HEK293T (cell line): ENCODE results near the gene CCDC86.

Source experiments
- CTBP1 ChIP-seq: fragments of 450-650 bp; IDR thresholded peaks from 2 replicates; pipeline ENCODE4 v1.6.1; 2016; ENCODE audit warnings: borderline replicate concordance
- ELF4 ChIP-seq: fragments of 450-650 bp; IDR thresholded peaks from 2 replicates; pipeline ENCODE4 v1.6.1; 2017; ENCODE audit warnings: antibody characterized with exemption
- FOXA1 ChIP-seq: fragments of 450-650 bp; IDR thresholded peaks from 2 replicates; pipeline ENCODE4 v1.6.1; 2016; ENCODE audit warnings: mild to moderate bottlenecking
- FOXM1 ChIP-seq: fragments of 450-650 bp; IDR thresholded peaks from 2 replicates; pipeline ENCODE4 v1.6.1; 2017; ENCODE audit warnings: mild to moderate bottlenecking, borderline replicate concordance
- LEF1 ChIP-seq: fragments of 450-650 bp; IDR thresholded peaks from 2 replicates; pipeline ENCODE4 v1.6.1; 2017; ENCODE audit warnings: mild to moderate bottlenecking, borderline replicate concordance
- NFRKB ChIP-seq: fragments of 450-650 bp; IDR thresholded peaks from 2 replicates; pipeline ENCODE4 v1.6.1; 2016; ENCODE audit warnings: mild to moderate bottlenecking, moderate library complexity
- SP1 ChIP-seq: fragments of 450-650 bp; IDR thresholded peaks from 2 replicates; pipeline ENCODE4 v1.6.1; 2017
- SUZ12 ChIP-seq: fragments of 450-650 bp; IDR thresholded peaks from 2 replicates; pipeline ENCODE4 v1.6.1; 2016; ENCODE audit warnings: mild to moderate bottlenecking
- ZNF384 ChIP-seq: fragments of 450-650 bp; IDR thresholded peaks from 2 replicates; pipeline ENCODE4 v1.6.1; 2016

GRCh38 chr11:60809249-60809648 lies 32.7 kb upstream of the CCDC86 start:
- TF ChIP-seq CTBP1, result no peak
- TF ChIP-seq SP1, result no peak
- TF ChIP-seq ZNF384, result no peak
- TF ChIP-seq FOXA1, result no peak
- TF ChIP-seq LEF1, result no peak
- no peak for TF ChIP-seq NFRKB
- no peak for TF ChIP-seq SUZ12
- TF ChIP-seq FOXM1, result no peak
- TF ChIP-seq ELF4, result no peak
